ENCODE measurements around the gene SIN3B. TPM values are rescaled to one million over a fixed set of nuclear protein-coding genes. Genes with fewer than 3 reads are reported as not detected.

SIN3B gene
- total and polyA plus RNA-seq, 9 donors = 35.3 to 92.0 (median 56.9) TPM

DNA sequence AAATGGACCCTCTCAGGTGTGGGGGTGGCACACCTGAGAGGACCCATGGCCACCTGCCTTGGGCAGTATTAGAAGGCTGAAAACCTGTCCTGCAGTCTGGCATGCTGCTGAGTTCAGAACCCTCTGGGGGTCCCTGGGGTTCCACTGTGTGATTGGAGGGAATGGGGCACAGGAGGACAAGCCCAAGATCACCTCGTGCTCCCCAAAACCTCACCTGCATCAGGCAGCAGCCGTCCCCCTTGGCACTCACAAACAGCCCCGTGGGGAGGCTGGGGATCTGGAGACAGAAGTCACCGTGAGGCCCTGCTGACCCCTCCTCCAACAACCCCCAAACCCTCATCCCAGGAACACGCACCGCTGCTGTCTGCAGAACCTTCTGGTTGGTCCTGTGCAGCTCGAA lies 74.1 kb downstream of the SIN3B start:
- TF ChIP-seq EP300 (IDR thresholded peaks at IDR 0.05) = no peak
- no peak overlapping the region for H3K4me3 ChIP-seq
- no peaks in the 10 kb centered on the region for H3K27me3 ChIP-seq
- 85 to 94% (median 89%) methylated on average over 7 of the region's 7 CpGs for WGBS, 3 donors
- H3K27ac ChIP-seq = no peak overlapping the region
- no peaks in the 10 kb centered on the region for H3K4me1 ChIP-seq (ENCODE audit: insufficient read depth)
- no peaks in the 10 kb centered on the region for H3K9me3 ChIP-seq
- no peaks in the 10 kb centered on the region for H3K36me3 ChIP-seq
- DNase-seq = no peak
- intact Hi-C loops (cut with DNase I) = no loop called here

DNA sequence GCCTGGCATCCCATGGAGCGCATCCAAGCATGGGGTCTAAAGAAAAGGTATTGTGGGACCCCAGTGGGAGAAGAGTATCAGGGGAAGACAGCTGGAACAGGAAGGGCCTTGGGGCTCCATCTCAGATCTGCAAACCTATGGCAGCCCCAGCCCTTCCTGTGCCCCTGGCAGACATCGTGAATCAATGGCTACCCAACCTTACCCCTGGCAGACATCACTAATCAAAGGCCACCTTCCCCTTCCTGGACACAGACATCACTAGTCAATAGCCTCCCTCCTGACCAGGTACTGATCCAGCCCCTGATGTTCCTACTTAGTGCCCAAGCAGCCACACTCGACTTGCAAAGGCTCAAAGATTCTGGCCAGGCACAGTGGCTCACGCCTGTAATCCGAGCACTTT lies 75.4 kb downstream of the SIN3B start:
- H3K4me1 ChIP-seq (ENCODE audit: insufficient read depth) = no peaks in the 10 kb centered on the region
- TF ChIP-seq POLR2A (IDR thresholded peaks at IDR 0.05) (no peak), EP300 (IDR thresholded peaks at IDR 0.05) (no peak)
- TF ChIP-seq, protein P1, sequence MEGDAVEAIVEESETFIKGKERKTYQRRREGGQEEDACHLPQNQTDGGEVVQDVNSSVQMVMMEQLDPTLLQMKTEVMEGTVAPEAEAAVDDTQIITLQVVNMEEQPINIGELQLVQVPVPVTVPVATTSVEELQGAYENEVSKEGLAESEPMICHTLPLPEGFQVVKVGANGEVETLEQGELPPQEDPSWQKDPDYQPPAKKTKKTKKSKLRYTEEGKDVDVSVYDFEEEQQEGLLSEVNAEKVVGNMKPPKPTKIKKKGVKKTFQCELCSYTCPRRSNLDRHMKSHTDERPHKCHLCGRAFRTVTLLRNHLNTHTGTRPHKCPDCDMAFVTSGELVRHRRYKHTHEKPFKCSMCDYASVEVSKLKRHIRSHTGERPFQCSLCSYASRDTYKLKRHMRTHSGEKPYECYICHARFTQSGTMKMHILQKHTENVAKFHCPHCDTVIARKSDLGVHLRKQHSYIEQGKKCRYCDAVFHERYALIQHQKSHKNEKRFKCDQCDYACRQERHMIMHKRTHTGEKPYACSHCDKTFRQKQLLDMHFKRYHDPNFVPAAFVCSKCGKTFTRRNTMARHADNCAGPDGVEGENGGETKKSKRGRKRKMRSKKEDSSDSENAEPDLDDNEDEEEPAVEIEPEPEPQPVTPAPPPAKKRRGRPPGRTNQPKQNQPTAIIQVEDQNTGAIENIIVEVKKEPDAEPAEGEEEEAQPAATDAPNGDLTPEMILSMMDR (IDR thresholded peaks at IDR 0.05) = no peak
- no peaks in the 10 kb centered on the region for H3K36me3 ChIP-seq
- no peak overlapping the region for H3K27ac ChIP-seq
- intact Hi-C loops (cut with DNase I) = no loop called here
- no peak overlapping the region for H3K4me3 ChIP-seq
- DNase-seq = no peak
- no peaks in the 10 kb centered on the region for H3K9me3 ChIP-seq
- H3K27me3 ChIP-seq = no peaks in the 10 kb centered on the region
- WGBS, 3 donors = 61 to 97% (median 88%) methylated on average over 5 of the region's 5 CpGs

- no peak for TF ChIP-seq POLR2A (IDR thresholded peaks at IDR 0.05)
- no peak for TF ChIP-seq EP300 (IDR thresholded peaks at IDR 0.05)
- TF ChIP-seq, protein P1 (IDR thresholded peaks at IDR 0.05) = no peak
- no peak overlapping the region for H3K27ac ChIP-seq
- H3K4me3 ChIP-seq = no peak overlapping the region
- no peaks in the 10 kb centered on the region for H3K36me3 ChIP-seq
- H3K27me3 ChIP-seq = no peaks in the 10 kb centered on the region
- DNase-seq = no peak
- 62 to 84% (median 70%) methylated on average over 12 of the region's 12 CpGs for WGBS, 3 donors
- peaks cover 0 to 8% of the 10 kb centered on the region in 2 donors for H3K9me3 ChIP-seq
- no peaks in the 10 kb centered on the region for H3K4me1 ChIP-seq (ENCODE audit: insufficient read depth)
- intact Hi-C loops (cut with DNase I) = no loop called here
Observed at GRCh38 chr19:16908759-16909158, 79.6 kb downstream of the SIN3B start.

GRCh38 chr19:16911046-16911445 lies 81.8 kb downstream of the SIN3B start:
- Histone ChIP-seq H3K4me1 (ENCODE audit: insufficient read depth) (no peaks in the 10 kb centered on the region), H3K36me3 (no peaks in the 10 kb centered on the region), H3K27me3 (no peaks in the 10 kb centered on the region), H3K9me3 (peaks cover 0 to 14% of the 10 kb centered on the region in 2 donors), H3K4me3 (no peak overlapping the region), H3K27ac (no peak overlapping the region)
- intact Hi-C loops (cut with DNase I) = no loop called here
- no peak for TF ChIP-seq EP300 (IDR thresholded peaks at IDR 0.05)
- TF ChIP-seq, protein P1 (IDR thresholded peaks at IDR 0.05) = no peak
- no peak for TF ChIP-seq POLR2A (IDR thresholded peaks at IDR 0.05)
- DNase-seq = no peak
- WGBS, 3 donors = 93 to 95% (median 93%) methylated on average over 7 of the region's 7 CpGs

DNA sequence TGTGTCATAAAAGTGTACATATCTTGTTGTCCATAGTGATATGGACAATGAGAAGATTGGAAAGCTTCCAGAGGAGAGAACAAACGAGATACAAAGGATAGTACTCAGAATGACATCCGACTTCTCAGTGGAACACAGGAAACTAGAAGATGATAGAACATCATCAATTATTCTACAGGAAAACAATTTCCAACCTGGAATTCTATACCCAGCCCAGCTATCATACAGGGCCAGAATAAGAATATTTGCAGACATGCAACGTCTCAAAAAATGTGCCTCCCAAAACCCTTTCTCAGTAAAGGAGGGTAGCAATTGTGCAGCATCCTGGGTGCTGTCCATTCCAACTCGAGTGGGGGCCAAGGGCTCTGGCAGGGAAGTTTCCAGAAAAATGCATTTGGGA lies 83.6 kb downstream of the SIN3B start:
- WGBS, 3 donors = 82 to 87% (median 87%) methylated on average over 4 of the region's 4 CpGs
- intact Hi-C loops (cut with DNase I) = no loop called here
- Histone ChIP-seq H3K4me3 (no peak overlapping the region), H3K27me3 (no peaks in the 10 kb centered on the region), H3K9me3 (peaks cover 0 to 14% of the 10 kb centered on the region in 2 donors), H3K4me1 (ENCODE audit: insufficient read depth) (no peaks in the 10 kb centered on the region), H3K27ac (no peak overlapping the region), H3K36me3 (no peaks in the 10 kb centered on the region)
- no peak for DNase-seq
- TF ChIP-seq EP300 (IDR thresholded peaks at IDR 0.05) (no peak), POLR2A (IDR thresholded peaks at IDR 0.05) (no peak)
- TF ChIP-seq, protein P1 (IDR thresholded peaks at IDR 0.05) = no peak

All from ovary (tissue), 9 donors.